HG03439 (cell line): ENCODE measurements around the gene RPS29.

Experiments used
- ATAC-seq: cut with Tn5 transposase; IDR thresholded peaks from one replicate; pipeline ENCODE4 v1.9.1; 2021; ENCODE audit warnings: mild to moderate bottlenecking, moderate library complexity; ENCODE audit not compliant: unreplicated experiment

The RPS29 gene

DNA sequence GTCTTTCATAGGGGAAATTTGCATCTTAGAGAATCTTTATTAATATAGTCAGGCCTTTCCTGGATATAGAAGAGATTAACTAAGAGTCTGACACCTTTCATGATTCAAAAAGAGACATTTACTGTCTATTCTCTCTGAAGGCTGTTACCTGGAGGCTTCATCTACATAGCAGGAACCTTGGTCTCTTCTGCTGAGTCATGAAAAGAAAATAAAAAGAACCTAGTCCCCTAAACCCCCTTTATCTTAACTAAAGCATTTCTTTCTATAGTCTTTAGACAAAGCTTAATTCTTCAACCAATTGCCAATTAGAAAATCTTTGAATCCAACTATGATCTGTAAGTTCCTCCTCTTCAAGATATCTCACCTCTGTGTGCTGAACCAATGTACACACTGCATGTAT, 33.1 kb downstream of the RPS29 start:
- ATAC-seq, result no peak

DNA sequence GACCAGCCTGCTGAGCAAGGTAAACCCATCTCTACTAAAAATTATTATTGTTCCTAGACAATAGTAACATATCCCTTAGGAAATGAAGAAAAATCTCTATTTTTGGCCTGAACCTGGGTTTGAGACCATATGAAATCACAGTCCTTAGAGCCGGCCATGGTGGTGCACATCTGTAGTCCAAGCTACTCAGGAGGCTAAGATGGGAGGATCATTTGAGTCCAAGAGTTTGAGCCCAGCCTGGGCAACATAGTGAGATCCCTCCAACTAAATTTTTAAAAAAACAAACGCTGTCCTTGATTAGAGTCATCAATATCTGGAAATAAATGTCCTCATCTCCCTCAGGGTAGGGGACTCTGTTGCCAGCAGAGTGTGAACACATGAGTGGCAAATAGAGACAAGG, 34.6 kb downstream of the RPS29 start:
- ATAC-seq, result no peak

DNA sequence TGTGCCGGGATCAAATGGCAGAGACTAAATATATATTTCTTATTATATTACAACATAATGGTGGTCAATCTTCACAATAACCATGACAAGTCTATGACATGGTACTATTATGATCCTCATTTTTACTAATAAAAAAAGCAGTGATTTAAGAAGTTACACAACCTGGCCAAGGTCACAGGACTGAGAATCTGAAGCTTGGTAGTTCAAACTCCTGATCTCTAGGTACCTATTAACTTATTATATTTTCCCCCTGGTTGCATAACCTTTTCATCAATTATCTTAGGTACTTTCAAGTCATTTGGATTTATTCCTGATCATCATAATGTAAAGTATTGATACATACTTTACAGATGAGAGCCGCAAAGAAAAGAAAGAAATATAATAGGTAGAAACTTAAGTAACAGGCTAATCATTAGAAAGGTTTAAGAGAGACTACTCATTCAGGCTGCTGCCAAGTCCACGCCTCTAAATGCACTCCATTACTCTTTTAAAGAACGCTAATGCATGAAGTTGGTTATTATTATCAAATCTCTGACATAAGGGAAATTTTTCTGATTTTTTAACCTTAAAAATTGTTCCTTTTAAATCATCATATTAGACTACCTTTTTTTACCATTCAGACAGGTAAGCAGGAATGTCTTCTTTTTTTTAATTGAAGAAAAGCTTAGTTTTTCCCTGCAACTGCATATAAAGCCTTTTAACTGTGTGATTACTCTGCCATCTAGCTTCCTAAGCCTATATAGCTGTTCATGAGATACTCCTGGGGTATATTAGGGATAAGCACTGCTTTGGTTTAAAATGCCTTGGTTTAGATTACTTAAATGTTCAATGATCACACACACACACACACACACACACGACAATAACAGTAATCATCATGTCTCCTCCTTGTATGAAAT, 35.6 kb downstream of the RPS29 start:
- ATAC-seq, result no peak

DNA sequence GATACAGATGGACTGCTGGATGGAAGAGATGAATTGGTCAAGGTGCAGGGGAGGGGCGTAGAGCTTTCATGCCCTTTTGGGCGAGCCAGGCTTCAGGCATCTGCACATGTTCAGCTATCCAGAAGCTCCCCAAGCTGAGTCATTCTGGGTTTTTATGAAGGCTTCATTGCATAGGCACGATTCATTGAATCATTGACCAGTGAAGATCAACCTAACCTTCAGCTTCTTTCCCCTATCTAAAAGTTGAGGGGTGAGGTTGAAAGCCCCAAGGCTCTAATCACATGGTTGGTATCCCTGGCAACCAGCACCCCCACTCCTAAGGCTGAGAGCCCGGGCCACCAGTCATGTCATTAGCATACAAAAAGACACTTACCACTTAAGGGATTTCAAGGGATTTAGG, 36.3 kb downstream of the RPS29 start:
- no peak for ATAC-seq

DNA sequence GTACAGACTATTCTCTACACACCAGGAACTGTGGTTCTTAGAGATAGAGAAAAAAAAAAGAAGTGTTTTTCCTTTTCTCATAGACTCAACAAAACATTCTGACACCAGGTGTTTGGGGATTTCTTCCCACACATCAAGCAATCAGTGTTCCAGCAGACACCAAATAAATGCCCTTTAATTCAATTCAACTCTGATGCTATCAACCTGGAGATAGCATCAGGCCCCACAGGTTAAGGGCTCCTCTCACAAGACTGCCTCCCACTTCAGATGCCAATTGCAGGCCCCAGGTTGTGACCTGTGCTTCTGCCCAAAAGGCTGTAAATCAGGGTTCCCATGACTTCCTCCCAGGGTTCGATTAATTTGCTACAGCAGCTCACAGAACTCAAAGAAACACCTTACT, 36.7 kb downstream of the RPS29 start:
- ATAC-seq, result no peak

DNA sequence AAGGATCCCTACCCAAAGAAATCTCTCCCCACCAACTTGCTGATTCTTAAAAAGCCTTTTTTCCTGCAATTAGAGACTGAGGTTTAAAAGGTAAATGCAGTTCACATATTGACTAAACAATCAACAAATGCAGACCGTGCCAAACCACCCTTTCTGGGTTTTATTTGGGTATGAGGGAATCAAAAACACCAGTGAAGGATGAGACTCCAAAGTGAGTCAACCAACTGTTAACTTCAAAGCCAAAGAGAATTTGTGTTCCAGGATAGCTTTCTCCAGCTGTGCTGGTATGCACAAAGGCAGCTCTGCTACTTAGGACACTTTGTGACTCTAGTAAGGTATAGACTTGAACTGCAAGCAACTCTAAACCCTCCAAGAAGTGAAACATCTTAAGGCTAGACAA, 39.4 kb downstream of the RPS29 start:
- no peak for ATAC-seq

DNA sequence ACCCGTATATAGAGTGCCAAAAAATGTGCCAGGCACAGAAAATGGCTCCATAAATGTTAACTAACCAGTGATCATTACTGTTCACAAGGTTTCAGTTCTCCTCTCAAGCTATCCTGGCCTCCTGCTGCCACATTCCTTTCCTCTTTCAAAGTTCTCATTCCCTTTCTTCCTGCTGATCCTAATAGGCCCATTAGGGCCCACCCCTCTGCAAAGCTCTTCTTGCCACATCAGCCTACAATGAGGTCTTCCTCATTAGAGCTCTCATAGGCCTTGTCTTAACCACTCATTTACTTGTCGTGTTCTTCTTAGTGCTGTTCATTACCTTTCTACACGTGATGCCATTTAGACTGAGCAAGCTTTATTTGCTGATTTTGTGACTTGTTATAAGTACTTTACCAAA, 40.5 kb downstream of the RPS29 start:
- no peak for ATAC-seq

DNA sequence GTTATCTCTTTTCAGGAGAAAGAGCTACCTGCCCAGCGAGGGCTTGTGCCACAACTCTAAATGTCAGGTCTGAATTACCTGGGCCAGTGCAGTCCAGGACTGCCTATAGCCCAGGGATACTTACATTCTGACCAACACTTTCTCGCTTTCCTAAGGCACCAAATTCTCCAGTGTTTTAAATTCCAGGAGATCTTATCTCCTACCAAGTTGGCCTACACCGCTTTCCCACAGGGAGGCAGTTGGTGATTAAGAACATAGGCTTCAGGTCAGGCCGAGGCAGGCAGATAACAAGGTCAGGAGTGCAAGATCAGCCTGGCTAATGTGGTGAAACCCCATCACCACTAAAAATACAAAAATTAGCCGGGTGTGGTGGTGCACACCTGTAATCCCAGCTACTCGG, 41.1 kb downstream of the RPS29 start:
- no peak for ATAC-seq

DNA sequence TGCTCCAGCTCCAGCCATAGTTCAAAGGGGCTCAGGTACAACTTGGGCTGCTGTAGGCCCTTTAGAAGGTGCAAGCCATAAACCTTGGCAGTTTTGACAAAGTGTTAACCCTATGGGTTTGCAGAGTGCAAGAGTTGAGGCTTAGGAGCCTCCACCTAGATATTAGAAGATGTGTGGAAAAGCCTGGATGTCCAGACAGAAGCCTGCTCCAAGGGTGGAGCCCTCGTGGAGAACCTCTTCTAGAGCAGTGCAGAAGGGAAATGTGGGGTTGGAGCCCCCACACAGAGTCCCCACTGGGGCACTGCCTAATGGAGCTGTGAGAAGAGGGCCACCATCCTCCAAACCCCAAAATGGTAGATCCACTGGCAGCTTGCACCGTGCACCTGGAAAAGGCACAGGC, 45.1 kb downstream of the RPS29 start:
- ATAC-seq, result no peak

DNA sequence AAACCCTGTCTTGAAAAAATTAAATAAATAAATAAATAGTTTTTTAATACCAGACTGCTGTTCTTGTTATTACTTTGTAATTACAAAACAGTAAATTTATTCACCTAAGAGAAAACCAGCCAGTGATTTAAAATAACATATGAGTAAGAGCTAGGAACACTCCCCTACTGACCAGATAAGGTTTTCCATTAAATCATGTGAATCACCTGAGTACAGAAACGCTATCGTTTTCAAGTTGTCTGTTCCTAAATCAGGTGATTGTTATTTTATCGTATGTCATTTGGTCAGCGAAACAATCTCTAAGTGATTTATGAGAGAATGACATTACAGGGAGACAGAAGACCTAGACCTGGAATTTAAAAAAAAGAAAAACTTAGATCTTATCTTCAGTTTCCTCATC, 47.3 kb downstream of the RPS29 start:
- no peak for ATAC-seq
